Adrenal gland (tissue), 5 donors: ENCODE measurements around the gene OTOP3.

ENCODE experiments used
- POLR2A ChIP-seq, 2 donors: fragments of 450-650 bp; IDR thresholded peaks; one replicate each; pipeline ENCODE4 v1.6.1; 2017; ENCODE audit warnings: antibody characterized with exemption in 2 of 2, mild to moderate bottlenecking in 2 of 2, moderate library complexity in 1 of 2
- TF ChIP-seq, protein P1 (sequence below), 6 experiments: fragments of 450-650 bp in 4 of 6; fragments of 200-600 bp in 2 of 6; sonication (generic) in 1 of 6; IDR thresholded peaks; 1 replicate in 5 of 6; 2 replicates in 1 of 6; pipeline versions ENCODE4 v1.5.1 to v1.8.0; 2016 to 2021; ENCODE audit warnings: antibody characterized with exemption in 6 of 6, mild to moderate bottlenecking in 2 of 6, moderate library complexity in 1 of 6
- donor health status: DM: no; HTN: no; CAD: no.

- TF ChIP-seq, protein P1, sequence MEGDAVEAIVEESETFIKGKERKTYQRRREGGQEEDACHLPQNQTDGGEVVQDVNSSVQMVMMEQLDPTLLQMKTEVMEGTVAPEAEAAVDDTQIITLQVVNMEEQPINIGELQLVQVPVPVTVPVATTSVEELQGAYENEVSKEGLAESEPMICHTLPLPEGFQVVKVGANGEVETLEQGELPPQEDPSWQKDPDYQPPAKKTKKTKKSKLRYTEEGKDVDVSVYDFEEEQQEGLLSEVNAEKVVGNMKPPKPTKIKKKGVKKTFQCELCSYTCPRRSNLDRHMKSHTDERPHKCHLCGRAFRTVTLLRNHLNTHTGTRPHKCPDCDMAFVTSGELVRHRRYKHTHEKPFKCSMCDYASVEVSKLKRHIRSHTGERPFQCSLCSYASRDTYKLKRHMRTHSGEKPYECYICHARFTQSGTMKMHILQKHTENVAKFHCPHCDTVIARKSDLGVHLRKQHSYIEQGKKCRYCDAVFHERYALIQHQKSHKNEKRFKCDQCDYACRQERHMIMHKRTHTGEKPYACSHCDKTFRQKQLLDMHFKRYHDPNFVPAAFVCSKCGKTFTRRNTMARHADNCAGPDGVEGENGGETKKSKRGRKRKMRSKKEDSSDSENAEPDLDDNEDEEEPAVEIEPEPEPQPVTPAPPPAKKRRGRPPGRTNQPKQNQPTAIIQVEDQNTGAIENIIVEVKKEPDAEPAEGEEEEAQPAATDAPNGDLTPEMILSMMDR (IDR thresholded peaks at IDR 0.05) = no peak
- TF ChIP-seq POLR2A (IDR thresholded peaks at IDR 0.05) = no peak
These were observed 16.0 kb upstream of the OTOP3 start for GRCh38 chr17:74919440-74920305.
